ENCODE data around the gene LY6G5C.

Gene LY6G5C

DNA sequence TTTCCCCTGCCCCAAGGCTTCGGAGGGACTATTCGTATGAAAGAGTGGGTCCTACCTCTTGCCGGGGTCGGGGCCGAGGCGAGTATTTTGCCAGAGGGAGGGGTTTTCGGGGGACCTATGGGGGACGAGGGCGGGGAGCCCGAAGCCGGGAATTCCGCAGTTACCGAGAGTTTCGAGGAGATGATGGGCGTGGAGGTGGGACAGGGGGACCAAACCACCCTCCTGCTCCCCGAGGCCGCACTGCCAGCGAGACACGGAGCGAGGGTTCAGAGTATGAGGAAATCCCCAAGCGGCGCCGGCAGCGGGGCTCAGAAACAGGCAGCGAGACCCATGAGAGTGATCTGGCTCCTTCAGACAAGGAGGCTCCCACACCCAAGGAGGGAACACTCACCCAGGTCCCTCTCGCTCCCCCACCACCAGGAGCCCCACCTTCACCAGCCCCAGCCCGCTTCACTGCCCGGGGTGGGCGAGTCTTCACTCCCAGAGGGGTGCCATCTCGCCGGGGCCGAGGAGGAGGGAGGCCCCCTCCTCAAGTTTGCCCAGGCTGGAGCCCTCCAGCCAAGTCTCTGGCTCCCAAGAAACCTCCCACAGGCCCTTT lies 49.1 kb downstream of the LY6G5C start:
- no peak overlapping the region for H3K9ac ChIP-seq (ENCODE audit: insufficient read length, low read depth)

DNA sequence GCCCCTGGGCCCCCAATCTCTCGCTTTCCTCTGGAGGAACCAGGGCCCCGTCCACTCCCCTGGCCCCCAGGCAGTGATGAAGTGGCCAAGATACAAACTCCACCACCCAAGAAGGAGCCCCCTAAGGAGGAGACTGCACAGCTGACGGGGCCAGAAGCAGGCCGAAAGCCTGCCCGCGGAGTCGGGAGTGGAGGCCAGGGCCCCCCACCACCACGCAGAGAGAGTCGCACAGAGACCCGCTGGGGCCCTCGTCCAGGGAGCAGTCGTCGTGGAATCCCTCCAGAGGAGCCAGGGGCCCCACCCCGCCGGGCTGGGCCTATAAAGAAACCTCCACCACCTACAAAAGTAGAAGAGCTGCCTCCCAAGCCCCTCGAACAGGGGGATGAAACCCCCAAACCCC lies 49.7 kb downstream of the LY6G5C start:
- peaks cover 97% of the 10 kb centered on the region for H3K36me3 ChIP-seq (ENCODE audit: insufficient read depth, insufficient read length, low read length)
- no peak for DNase-seq (ENCODE audit: low read depth, low spot score)
- TF ChIP-seq SUZ12 (IDR thresholded peaks at IDR 0.05; ENCODE audit: extremely low read depth, insufficient read depth, insufficient read length): no peak
- no peak for TF ChIP-seq ZNF274 (IDR thresholded peaks at IDR 0.05; ENCODE audit: low read depth, low read length)
- no peak for TF ChIP-seq YY1 (IDR thresholded peaks at IDR 0.05; ENCODE audit: insufficient read depth, insufficient read length)
- peaks cover 2% of the 10 kb centered on the region for H3K4me1 ChIP-seq (ENCODE audit: insufficient read depth, insufficient read length)
- H3K4me3 ChIP-seq (ENCODE audit: insufficient read length, low read depth): no peak overlapping the region
- H3K27me3 ChIP-seq (ENCODE audit: insufficient read depth, insufficient read length): no peaks in the 10 kb centered on the region
- H3K9me3 ChIP-seq (ENCODE audit: insufficient read depth, low read length): no peaks in the 10 kb centered on the region
- H3K9ac ChIP-seq (ENCODE audit: insufficient read length, low read depth): no peak overlapping the region

More for the DNA sequence above, 49.1 kb downstream of the LY6G5C start:
- Histone ChIP-seq H3K4me3 (ENCODE audit: insufficient read length, low read depth) (no peak overlapping the region), H3K4me1 (ENCODE audit: insufficient read depth, insufficient read length) (peaks cover 2% of the 10 kb centered on the region), H3K27me3 (ENCODE audit: insufficient read depth, insufficient read length) (no peaks in the 10 kb centered on the region), H3K9me3 (ENCODE audit: insufficient read depth, low read length) (no peaks in the 10 kb centered on the region), H3K36me3 (ENCODE audit: insufficient read depth, insufficient read length, low read length) (peaks cover 97% of the 10 kb centered on the region)
- DNase-seq (ENCODE audit: low read depth, low spot score): no peak
- TF ChIP-seq ZNF274 (IDR thresholded peaks at IDR 0.05; ENCODE audit: low read depth, low read length): no peak
- TF ChIP-seq YY1 (IDR thresholded peaks at IDR 0.05; ENCODE audit: insufficient read depth, insufficient read length): no peak
- TF ChIP-seq SUZ12 (IDR thresholded peaks at IDR 0.05; ENCODE audit: extremely low read depth, insufficient read depth, insufficient read length): no peak

DNA sequence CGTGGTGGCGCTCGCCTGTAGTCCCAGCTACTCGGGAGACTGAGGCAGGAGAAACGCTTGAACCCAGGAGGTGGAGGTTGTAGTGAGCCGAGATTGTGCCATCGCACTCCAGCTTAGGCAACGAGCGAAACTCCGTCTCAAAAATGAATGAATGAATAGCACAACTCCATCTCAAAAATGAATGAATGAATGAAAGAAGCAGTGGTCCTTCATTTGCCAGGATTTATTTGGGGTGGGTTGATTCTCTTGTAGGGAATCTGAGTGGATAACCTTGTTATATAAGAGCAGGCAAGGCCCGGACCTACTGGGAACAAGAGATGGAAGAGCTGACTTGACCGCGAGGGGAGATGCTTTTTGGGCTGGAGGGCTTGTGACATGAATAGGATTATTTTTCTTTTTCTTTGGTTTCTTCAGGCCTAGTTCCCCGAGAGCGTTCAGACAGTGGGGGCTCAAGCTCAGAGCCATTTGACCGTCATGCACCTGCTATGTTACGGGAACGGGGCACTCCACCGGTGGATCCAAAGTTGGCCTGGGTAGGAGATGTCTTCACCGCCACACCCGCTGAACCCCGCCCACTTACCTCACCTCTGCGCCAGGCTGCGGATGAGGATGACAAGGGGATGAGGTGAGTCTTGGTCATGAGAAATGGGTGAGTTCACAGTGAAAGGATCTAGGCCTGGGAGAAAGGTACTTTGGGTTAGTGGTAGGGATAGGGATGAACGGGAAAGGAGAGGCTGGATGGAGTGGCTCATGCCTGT lies 50.5 kb downstream of the LY6G5C start:
- H3K27me3 ChIP-seq (ENCODE audit: insufficient read depth, insufficient read length): no peaks in the 10 kb centered on the region
- no peaks in the 10 kb centered on the region for H3K9me3 ChIP-seq (ENCODE audit: insufficient read depth, low read length)
- no peak overlapping the region for H3K4me3 ChIP-seq (ENCODE audit: insufficient read length, low read depth)
- TF ChIP-seq ZNF274 (IDR thresholded peaks at IDR 0.05; ENCODE audit: low read depth, low read length) (no peak), SUZ12 (IDR thresholded peaks at IDR 0.05; ENCODE audit: extremely low read depth, insufficient read depth, insufficient read length) (no peak), YY1 (IDR thresholded peaks at IDR 0.05; ENCODE audit: insufficient read depth, insufficient read length) (no peak)
- peaks cover 3% of the 10 kb centered on the region for H3K4me1 ChIP-seq (ENCODE audit: insufficient read depth, insufficient read length)
- no peak for DNase-seq (ENCODE audit: low read depth, low spot score)
- H3K36me3 ChIP-seq (ENCODE audit: insufficient read depth, insufficient read length, low read length): peaks cover 97% of the 10 kb centered on the region
- no peak overlapping the region for H3K9ac ChIP-seq (ENCODE audit: insufficient read length, low read depth)

DNA sequence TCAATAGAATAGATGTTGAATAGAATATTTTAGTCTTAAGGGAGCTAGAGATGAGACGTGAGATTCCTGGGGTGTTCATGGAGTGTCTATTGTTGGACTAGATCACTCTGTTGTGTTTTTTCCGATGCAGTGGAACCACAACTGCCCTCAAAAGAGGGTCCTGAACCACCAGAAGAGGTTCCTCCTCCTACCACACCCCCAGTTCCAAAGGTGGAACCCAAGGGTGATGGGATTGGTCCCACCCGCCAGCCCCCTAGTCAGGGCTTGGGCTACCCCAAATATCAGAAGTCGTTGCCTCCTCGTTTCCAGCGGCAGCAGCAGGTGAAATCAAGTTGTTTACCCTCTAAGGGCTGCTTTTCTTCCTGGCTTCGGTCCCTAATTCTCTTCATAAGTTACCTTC lies 51.9 kb downstream of the LY6G5C start:
- TF ChIP-seq YY1 (IDR thresholded peaks at IDR 0.05; ENCODE audit: insufficient read depth, insufficient read length) (no peak), ZNF274 (IDR thresholded peaks at IDR 0.05; ENCODE audit: low read depth, low read length) (no peak), SUZ12 (IDR thresholded peaks at IDR 0.05; ENCODE audit: extremely low read depth, insufficient read depth, insufficient read length) (no peak)
- Histone ChIP-seq H3K9ac (ENCODE audit: insufficient read length, low read depth) (no peak overlapping the region), H3K4me1 (ENCODE audit: insufficient read depth, insufficient read length) (peaks cover 5% of the 10 kb centered on the region), H3K36me3 (ENCODE audit: insufficient read depth, insufficient read length, low read length) (peaks cover 97% of the 10 kb centered on the region), H3K27me3 (ENCODE audit: insufficient read depth, insufficient read length) (no peaks in the 10 kb centered on the region), H3K9me3 (ENCODE audit: insufficient read depth, low read length) (no peaks in the 10 kb centered on the region), H3K4me3 (ENCODE audit: insufficient read length, low read depth) (no peak overlapping the region)
- no peak for DNase-seq (ENCODE audit: low read depth, low spot score)

DNA sequence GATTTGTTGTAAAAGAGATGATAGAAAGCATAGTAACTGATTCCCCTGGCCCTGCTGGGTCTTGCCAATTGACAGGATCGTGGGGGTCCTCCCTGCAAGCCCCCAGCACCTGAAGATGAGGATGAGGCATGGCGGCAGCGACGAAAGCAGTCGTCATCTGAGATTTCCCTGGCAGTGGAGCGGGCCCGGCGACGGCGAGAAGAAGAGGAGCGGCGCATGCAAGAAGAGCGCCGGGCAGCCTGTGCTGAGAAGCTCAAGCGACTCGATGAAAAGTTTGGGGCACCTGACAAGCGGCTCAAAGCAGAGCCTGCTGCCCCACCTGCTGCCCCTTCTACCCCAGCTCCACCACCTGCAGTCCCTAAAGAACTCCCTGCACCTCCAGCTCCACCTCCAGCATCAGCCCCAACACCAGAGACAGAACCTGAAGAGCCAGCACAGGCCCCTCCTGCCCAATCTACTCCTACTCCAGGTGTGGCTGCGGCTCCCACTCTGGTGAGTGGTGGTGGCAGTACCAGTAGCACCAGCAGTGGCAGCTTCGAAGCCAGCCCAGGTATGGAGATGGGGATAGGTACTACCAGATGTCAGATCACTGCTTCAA lies 53.1 kb downstream of the LY6G5C start:
- DNase-seq (ENCODE audit: low read depth, low spot score): no peak
- TF ChIP-seq ZNF274 (IDR thresholded peaks at IDR 0.05; ENCODE audit: low read depth, low read length): no peak
- TF ChIP-seq YY1 (IDR thresholded peaks at IDR 0.05; ENCODE audit: insufficient read depth, insufficient read length): no peak
- no peak for TF ChIP-seq SUZ12 (IDR thresholded peaks at IDR 0.05; ENCODE audit: extremely low read depth, insufficient read depth, insufficient read length)
- Histone ChIP-seq H3K9ac (ENCODE audit: insufficient read length, low read depth) (no peak overlapping the region), H3K27me3 (ENCODE audit: insufficient read depth, insufficient read length) (no peaks in the 10 kb centered on the region), H3K9me3 (ENCODE audit: insufficient read depth, low read length) (no peaks in the 10 kb centered on the region), H3K4me3 (ENCODE audit: insufficient read length, low read depth) (no peak overlapping the region), H3K4me1 (ENCODE audit: insufficient read depth, insufficient read length) (peaks cover 6% of the 10 kb centered on the region), H3K36me3 (ENCODE audit: insufficient read depth, insufficient read length, low read length) (peaks cover 99% of the 10 kb centered on the region)

DNA sequence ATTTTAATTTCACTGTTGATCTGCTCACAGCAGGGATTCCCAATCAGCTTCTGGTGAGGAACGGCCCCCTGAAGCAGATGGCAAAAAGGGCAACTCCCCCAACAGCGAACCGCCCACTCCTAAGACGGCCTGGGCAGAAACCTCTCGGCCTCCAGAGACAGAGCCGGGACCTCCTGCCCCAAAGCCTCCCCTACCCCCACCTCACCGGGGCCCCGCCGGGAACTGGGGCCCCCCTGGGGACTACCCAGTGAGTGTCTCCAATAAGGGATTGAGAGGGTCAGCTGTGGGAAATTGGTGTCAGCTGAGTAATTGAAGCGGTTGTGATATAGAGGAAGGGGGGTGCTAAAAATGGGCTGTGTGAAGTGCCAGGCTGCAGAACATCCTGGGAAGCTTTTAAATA lies 53.9 kb downstream of the LY6G5C start:
- Histone ChIP-seq H3K4me1 (ENCODE audit: insufficient read depth, insufficient read length) (peaks cover 6% of the 10 kb centered on the region), H3K9me3 (ENCODE audit: insufficient read depth, low read length) (no peaks in the 10 kb centered on the region), H3K4me3 (ENCODE audit: insufficient read length, low read depth) (no peak overlapping the region), H3K27me3 (ENCODE audit: insufficient read depth, insufficient read length) (no peaks in the 10 kb centered on the region), H3K36me3 (ENCODE audit: insufficient read depth, insufficient read length, low read length) (peaks cover 98% of the 10 kb centered on the region), H3K9ac (ENCODE audit: insufficient read length, low read depth) (no peak overlapping the region)
- no peak for DNase-seq (ENCODE audit: low read depth, low spot score)
- no peak for TF ChIP-seq YY1 (IDR thresholded peaks at IDR 0.05; ENCODE audit: insufficient read depth, insufficient read length)
- TF ChIP-seq ZNF274 (IDR thresholded peaks at IDR 0.05; ENCODE audit: low read depth, low read length): no peak
- TF ChIP-seq SUZ12 (IDR thresholded peaks at IDR 0.05; ENCODE audit: extremely low read depth, insufficient read depth, insufficient read length): no peak

Measured in NT2/D1 (cell line).